AG04449 (cell line): ENCODE results near the gene GPBAR1.
A peak's percentile ranks its signal among the peaks of the same experiment; 100 is the strongest.

Experiments used
- CTCF ChIA-PET: fragments of 350-600 bp; formaldehyde crosslinking; extraction: SDS; loops from one replicate; lab custom pipeline; 2021; ENCODE audit warnings: antibody characterized with exemption; lab: Yijun Ruan, JAX
- POLR2A ChIA-PET: fragments of 400-600, 350-600 bp; formaldehyde crosslinking; extraction: SDS; loops from one replicate; lab custom pipeline; 2020; ENCODE audit warnings: antibody characterized with exemption, inconsistent platforms; lab: Yijun Ruan, JAX
- DNase-seq: peaks from one replicate; pipeline ENCODE4 v3.0.0-alpha.2; 2010; ENCODE audit warnings: low read depth, low spot score
- H3K4me3 ChIP-seq: 2 replicates; pipeline ENCODE4 v1.5.1; 2011; ENCODE audit warnings: low read depth, mild to moderate bottlenecking, control low read depth, low read length
- CTCF ChIP-seq: IDR thresholded peaks from one replicate; pipeline ENCODE4 v1.5.1; 2011; ENCODE audit warnings: mild to moderate bottlenecking, moderate library complexity, low read length, control low read depth, inconsistent platforms; ENCODE audit not compliant: insufficient read depth; ENCODE audit errors: missing control alignments

The GPBAR1 gene

GRCh38 chr2:218218268-218219185, 42.3 kb upstream of the GPBAR1 start:
- POLR2A ChIA-PET: no interaction called here
- H3K4me3 ChIP-seq: peak overlapping the region; percentile 93
- no peak for DNase-seq
- TF ChIP-seq CTCF: no peak
- CTCF ChIA-PET: interaction anchor here (0.8 to 1.6 kb wide), 9 partner anchors 12 to 320 kb away, joined by 3 to 5 read pairs (median 3); no protein-coding TSS in a partner anchor

- no peak for DNase-seq
- ChIA-PET CTCF (interaction anchor here (0.8 to 2.2 kb wide), 8 partner anchors 9 to 176 kb away, joined by 3 to 13 read pairs (median 4); partner anchors contain the start of gene TMBIM1), POLR2A (interaction anchor here (0.7 kb wide), 1 partner anchor 302 kb away, joined by 4 read pairs; no protein-coding TSS in a partner anchor)
- H3K4me3 ChIP-seq: peak overlapping the region; percentile 93
- TF ChIP-seq CTCF: no peak
Observed at GRCh38 chr2:218219934-218220333, 40.9 kb upstream of the GPBAR1 start.

GRCh38 chr2:218221000-218221399, 39.8 kb upstream of the GPBAR1 start:
- ChIA-PET POLR2A (no interaction called here), CTCF (interaction anchor here (1.4 to 2.2 kb wide), 2 partner anchors 36 to 52 kb away, joined by 5 to 13 read pairs; no protein-coding TSS in a partner anchor)
- H3K4me3 ChIP-seq: no peak overlapping the region
- no peak for TF ChIP-seq CTCF
- DNase-seq: no peak

- POLR2A ChIA-PET: no interaction called here
- TF ChIP-seq CTCF: no peak
- H3K4me3 ChIP-seq: no peak overlapping the region
- CTCF ChIA-PET: no interaction called here
- no peak for DNase-seq
Observed at GRCh38 chr2:218223046-218223445, 37.8 kb upstream of the GPBAR1 start.

GRCh38 chr2:218224186-218224585, 36.6 kb upstream of the GPBAR1 start:
- H3K4me3 ChIP-seq: no peak overlapping the region
- TF ChIP-seq CTCF: no peak
- CTCF ChIA-PET: interaction anchor here (1.0 kb wide), 1 partner anchor 10 kb away, joined by 4 read pairs; no protein-coding TSS in a partner anchor
- POLR2A ChIA-PET: no interaction called here
- no peak for DNase-seq

GRCh38 chr2:218226903-218227302, 33.9 kb upstream of the GPBAR1 start:
- TF ChIP-seq CTCF: no peak
- H3K4me3 ChIP-seq: no peak overlapping the region
- POLR2A ChIA-PET: no interaction called here
- DNase-seq: no peak
- CTCF ChIA-PET: interaction anchor here (2.6 kb wide), 1 partner anchor 46 kb away, joined by 8 read pairs; no protein-coding TSS in a partner anchor
